HG03460 (cell line): ENCODE measurements around the gene KCNIP1.

Source experiments
- ATAC-seq: cut with Tn5 transposase; IDR thresholded peaks from one replicate; pipeline ENCODE4 v1.9.1; 2021; ENCODE audit not compliant: unreplicated experiment

KCNIP1 gene

DNA sequence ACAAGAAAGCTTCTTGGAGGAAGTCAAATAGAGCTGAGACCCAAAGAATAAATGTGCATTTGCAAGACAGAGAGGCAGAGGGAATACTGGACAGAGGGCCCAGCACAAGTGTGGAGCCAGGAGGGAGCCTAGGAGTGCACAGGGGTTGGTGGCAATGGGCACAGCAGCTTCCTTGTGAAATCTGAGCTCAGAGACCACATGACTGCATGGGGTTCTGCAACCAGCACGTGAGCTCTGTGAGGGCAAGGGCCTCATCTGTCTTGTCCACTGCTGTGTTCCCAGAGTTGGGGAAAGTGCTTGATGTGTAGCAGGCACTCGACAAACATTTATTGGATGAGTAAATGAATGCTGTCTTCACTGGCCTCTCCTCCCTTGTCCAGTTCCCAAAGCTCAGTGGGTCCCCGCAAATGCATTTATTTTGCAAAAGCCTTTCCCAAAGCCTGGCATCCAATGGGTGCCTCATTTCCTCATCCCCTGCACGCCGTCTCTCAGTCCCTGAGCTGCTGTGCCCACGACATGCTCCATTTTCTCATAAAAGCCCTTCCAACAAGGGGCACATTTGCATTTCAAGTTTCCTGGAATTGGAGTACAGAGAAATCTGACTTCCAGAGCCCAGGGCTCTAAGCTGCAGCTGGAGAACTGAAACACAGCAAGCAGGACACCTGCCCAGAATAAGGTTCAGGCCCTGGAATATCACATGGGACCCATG lies 58.5 kb downstream of the KCNIP1 start:
- ATAC-seq: no peak

DNA sequence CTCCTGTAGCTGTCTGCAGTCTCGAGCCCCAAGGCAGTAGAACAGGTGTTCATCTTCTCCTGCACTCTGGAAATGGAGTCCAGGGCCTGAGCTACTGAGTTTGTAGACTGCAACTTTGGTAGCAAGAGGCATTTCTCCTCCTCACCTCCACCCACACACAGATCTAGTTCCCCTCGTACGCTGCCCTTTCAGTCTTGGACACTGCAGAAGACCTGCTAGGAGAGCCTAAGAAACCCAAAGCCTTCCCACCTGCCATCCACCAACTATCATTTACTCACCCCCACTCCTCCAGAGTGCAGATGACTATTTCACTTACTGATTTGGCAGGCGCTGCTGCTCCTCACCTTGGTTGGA lies 59.0 kb downstream of the KCNIP1 start:
- ATAC-seq: no peak

DNA sequence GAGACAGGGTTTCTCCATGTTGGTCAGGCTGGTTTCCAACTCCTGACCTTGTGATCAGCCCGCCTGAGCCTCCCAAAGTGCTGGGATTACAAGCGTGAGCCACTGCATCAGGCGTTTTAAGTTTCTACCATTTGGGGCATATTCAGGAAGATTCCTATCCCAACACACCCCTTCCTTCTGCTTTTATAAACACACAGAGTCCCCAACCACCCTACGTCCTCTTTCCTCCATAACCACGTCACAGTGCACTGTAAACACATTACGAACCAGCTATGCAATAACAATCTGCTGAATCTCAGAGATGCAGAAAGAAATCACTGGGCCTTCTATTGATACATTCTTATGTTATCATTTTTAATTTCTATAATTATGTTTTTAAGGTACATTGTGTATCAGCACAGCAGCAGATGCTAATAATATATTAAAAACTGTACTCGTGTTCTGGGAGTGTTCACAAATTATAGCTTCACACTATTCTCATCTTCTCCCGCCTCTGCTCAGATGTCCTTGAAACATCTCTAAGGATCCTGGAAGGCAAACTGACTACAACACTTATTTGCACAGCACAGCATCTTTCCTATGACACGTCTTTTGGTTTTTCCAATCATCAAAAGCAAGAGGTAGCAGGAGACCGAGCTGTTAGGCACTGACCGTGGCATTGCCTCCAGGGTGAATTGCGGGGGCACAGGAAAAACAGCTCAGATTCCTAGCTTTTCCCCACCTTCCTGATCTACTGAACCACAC lies 60.2 kb downstream of the KCNIP1 start:
- no peak for ATAC-seq

DNA sequence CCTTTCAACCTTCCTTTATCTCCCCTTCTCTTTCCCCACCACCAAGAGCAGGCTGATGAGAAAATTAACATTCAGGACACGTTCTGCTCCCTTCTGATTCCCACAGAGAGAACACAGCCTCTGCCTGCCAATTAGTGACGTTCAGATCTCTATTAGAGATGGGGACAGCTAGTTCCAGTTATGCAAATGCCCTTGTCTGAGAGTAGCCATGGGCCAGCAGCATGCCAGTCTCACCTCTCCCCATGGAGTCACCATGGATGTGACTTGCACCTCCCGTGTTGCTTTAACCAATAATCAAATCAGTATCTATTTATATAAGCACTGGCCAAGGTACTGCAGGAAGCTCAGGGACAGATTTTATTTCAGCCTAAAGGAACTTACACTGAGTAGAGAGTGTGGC lies 61.3 kb downstream of the KCNIP1 start:
- ATAC-seq: no peak

DNA sequence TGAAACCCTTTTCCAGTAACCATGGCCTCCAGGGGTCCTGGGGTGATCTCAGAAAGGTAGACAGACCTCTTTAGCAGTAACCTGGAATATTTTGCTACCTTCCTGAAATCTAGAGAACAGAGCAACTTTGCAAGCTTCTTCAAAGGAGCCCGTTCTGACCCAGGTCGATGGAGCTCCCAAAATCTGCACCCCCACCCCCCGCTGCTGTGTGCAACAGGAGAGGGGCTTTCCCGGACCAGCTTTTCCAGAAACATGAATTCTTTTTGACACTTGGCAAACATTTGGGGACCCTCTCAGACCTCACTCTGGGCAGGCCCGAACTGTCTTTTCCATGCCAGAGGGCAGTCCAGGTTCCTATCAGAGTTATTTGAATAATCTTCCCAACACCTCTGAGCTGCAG lies 65.3 kb downstream of the KCNIP1 start:
- no peak for ATAC-seq

DNA sequence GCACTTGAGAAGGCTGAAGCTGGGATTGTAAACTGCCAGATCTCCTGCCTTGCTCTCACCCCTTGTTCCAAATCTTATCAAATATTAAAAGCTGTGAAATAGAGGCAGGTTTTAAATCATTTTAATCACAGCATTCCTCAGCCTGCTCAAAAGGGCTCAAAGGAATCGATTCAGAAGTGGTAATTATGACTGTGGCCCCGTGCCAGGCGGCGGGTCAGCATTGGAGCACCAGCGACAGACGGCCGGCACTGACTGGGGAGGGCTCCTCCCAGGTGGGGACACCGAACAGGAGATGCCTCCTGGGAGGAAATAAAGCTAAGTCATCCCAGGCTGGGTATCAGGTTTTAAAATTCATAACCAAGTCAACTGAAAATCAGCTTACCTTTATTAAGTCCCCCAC lies 66.7 kb downstream of the KCNIP1 start:
- no peak for ATAC-seq

DNA sequence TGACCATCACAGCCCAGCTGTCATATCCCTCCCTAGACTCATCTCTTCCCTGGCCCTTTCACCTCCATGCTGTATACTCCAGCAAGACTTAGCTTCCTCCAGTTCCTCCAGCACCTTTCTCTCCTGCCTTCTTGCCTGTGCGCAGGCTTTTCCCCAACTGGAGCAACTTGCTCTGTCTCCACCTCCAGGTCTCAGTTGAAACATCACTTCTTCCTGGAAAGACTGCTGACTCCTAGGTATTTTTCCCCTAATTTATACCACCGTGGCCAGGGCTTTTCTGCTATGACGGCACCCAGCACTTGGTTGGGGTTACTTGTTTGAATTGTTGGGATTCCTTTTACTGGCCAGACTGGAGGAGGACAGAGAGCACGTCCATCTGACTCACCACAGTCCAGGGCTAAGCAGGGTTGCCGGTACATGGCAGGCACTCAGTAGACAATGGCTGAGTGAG lies 67.5 kb downstream of the KCNIP1 start:
- no peak for ATAC-seq

DNA sequence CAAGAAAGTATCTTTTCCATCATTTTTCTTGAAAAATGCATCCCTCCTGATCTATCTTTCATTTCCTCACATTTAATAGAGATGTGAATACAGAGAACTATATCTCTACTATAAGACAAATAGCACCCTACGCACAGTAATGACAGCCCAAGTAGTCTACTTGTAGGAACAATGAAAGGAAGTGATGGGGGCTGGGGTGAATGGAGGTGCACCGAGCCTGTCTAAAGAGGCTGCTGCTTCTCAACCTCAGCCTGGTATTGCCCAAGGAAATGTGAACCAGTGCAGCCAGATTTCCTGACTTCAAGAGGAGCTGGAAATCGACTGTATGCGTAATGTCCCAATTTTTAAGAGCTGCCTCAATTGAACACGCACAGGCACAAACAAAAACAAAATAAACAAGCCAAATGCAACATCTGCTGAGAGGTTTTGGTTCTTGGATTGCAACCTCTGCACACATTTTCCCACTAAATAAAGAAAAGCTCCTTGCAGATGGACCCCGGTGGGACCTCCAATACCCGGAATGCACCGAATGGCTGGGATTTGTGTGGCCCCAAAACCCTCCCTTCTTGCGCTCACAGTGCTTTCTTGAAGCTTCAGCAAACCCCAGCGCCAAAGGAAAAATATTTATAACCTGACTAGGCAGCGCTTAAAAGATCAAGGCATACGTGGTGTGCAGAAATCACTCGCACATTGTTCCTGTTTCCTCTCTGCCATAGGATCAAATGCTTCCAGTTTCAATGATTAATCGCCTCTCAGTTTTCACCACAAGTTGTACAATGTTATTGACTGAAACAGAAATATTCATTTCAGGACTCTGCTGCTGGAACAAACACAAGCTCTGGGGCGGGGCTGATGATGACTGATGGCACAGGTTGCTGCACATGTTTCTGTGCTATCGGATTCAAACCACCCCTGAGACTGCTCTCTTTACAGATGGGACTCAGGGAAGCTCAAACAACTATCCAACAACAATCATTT lies 68.3 kb downstream of the KCNIP1 start:
- peak; percentile 89 for ATAC-seq

DNA sequence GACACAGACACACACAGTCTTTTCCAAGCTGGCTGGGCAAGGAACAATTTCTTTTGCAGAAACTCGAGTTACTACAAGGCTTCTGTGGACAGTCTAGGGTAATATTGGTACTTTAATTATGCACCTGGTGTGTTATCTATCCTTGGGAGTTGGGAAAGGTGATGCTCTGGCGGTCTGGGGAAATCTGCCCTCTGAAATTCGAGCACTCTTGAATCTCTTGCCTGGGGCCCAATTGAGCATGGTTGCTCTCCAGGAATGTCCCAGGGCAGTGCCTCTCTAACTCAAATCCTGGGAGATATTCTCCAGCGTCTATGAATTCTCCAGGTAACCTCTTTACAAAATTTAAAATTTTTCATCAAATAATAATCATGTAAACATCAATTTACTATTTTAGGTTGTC lies 69.3 kb downstream of the KCNIP1 start:
- ATAC-seq: no peak

DNA sequence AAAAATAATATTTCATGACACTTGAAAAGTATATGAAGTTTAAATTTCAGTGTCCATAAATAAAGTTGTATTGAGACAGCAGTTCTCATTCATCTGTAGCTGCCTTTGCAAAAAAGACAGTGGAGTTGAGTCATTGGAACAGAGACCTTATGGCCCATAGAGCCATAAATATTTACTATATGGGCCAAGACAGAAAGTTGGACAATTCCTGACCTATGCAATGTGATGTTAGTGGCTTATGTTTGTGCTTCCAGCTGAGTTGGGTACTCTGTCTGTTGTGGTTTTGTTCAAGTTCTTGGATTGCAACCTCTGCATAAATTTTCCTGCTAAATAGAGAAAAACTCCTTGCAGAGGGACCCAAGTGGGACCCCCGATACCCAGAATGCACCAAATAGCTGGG lies 69.8 kb downstream of the KCNIP1 start:
- no peak for ATAC-seq

DNA sequence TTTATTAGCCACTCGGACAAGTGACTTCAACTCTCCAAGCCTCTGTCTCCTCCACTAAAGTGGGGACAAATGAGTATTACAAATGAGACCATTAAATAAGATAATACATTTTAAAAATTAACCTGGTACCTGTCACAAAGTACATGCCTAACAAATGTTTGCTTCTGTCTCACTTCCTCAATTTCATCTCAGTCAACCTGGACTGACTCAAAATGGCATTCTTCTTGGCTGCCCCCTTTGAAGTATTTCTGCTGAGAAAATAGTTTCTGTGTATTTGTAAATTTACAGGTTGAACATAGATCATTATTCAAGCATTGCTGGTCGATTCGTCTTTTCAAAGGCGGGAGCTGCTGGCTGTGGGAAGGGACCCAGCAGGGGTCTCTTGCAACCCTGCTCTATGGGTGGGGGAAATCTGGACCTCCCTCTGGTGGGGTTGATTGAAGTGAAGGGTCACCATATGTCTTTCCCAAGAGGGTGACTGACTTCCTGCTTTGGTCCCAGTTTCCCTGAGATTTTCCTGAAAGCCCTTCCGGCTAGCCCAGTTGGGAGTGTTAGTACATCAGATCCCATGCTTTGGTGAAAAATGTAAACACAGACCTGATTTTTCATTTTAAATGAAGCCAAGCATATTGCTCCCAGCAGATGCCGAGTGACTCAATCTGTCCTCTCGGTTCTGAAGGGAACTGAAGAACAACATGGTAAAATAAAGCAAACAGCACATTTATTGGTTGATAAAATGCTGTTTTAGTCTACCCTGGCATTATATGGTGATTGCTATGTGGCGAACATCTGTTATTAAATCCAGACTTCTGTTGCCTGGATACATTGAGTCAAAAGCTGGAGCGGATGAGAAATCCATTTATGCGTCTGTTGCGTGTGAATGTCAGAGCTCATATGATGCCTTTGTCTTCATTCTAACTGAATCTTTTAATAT lies 73.0 kb downstream of the KCNIP1 start:
- ATAC-seq: no peak

DNA sequence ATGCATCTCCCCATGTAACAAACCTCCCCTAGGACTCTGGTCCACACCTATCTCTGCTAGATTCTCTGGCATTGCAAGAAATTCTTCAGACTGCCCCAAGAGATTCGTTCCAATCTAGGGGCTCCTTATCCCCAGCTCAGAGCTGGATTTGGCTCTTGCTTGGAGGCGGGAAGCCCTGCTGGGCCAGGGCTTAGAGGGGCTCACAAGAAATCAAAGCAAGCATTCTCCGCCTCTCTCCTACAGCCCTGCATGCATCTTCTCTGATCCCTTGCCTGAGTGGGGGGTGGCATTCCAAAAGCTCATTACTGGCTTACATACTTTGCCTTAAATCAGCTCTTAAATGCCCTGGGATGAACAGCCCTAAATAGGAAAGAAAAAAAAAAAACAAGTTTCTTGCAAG lies 75.8 kb downstream of the KCNIP1 start:
- no peak for ATAC-seq

DNA sequence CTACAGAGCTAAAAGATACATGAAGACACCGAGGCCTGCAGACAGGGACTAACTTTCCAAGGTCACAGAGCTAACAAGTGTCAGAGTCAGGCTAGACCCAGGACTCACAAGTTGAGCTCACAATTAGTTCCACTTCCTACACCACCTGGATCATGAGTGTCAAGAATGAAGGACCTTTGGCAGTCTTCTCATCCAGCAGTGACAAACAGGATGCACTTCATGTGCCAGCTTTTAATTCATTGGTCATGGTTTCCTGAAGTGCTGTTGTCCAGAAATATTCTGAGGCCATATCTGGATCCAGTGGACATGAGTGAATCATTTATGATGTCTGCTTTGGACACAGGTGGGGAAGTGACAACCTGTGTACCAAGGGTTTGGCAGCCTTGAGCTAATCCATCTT lies 77.4 kb downstream of the KCNIP1 start:
- ATAC-seq: no peak

DNA sequence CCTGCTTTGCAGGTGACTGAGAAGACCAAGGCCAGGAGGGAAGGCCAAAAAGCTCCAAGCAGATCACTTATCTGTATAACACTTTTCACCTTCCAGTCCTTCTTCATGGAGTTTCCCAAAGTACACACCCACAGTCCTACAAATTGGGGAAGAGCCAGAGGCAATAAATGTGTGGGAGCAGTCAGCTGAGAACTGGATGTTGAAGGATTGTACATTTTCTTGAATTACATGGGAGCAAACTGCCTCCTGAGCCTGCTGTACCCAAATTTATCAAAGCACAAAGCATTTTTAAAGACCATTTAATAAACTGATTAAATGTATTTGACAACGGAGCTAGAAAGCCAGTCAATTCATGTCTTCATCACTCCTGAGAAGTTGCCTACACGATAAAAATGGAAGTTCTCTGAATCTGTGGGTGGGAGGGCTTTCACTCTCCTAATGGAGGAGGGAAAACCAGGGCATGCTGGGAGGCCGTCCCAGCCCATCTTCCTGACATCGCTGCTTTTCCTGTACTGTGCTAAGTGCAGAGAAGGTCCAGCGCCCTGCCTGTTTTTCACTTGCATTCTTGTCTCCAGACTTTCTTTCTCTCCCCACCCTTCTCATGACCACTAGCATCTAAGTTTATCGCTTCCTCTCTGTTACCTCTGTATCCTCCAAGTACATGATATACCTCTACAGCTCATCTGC lies 79.0 kb downstream of the KCNIP1 start:
- ATAC-seq: no peak

DNA sequence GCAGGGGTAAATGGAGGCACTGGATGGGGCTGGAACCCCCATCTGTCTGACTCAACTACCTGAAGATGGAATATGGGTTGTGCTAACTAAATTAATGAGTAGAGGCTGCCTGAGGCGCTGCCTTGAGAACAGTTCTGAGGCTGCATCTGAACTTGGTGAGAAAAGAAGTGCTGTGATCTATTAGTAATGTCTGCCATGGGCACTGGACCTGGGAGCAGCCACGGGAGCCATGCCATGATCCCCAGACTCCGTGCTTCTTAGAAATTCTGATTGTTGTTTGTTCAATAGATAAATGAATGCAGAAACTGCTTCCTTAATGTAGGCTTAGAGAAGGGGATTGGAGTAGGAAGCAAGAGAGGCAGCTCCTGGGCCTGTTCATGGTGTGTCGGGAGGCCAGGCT lies 80.2 kb downstream of the KCNIP1 start:
- ATAC-seq: no peak

DNA sequence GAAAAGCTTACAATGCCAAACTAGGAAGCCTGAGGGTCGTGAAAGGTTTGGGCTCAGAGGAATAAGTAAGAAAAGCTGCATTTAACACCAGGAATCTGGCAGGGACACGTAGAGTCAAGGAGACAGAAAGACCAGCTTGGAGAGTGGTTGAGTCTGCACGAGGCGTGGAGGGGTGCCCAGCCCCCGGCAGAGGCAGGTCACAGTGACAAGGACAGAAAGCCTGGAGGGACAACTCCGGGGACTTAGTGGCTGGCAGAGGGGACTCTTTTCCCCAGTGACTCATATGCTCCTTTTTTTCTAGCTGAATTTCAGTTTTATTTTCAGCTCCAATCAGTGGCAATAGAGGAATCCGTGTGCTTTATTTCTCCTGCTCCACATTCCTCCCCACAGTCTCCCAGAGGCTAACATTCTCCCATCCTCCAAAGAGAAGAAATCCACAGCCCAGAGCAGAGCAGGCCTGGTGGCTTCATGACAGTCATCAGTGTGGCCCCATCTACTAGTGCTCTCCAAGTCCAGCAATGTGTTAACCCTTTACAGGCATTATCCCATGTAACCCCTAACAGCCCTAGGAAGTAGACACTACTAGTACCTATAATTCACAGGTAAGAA lies 80.7 kb downstream of the KCNIP1 start:
- ATAC-seq: no peak

DNA sequence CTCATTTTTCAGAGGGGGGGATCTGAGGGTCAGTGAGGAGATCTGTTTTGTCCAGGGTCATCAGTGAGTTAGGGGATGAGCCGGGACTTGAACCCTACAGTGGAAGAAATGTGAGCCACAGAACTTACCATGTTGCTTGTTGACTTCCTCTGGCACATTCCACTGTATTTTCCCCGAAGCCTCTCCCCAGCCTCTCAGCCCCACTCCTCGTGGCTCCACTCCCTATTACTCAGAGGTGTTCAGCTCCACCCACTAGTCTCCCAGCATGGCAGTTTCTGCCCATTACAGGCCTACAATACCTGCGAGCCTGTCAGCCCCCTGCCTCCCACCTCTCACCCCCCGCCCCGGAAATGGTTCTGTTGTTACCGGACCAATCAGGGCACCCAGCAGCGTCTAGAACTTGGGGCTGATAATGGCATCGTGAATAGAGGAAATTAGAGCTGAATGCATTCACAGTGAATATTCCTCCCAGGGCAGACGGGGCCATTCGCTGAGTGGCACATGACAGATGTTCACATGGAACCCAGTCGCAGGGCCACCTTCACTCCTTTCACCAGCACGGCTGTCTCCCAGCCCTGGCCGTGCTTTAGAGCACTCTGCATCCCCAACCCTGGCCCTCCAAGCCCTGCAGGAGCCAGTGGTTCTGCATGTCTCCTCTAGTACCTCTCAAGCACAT lies 81.6 kb downstream of the KCNIP1 start:
- ATAC-seq: no peak

DNA sequence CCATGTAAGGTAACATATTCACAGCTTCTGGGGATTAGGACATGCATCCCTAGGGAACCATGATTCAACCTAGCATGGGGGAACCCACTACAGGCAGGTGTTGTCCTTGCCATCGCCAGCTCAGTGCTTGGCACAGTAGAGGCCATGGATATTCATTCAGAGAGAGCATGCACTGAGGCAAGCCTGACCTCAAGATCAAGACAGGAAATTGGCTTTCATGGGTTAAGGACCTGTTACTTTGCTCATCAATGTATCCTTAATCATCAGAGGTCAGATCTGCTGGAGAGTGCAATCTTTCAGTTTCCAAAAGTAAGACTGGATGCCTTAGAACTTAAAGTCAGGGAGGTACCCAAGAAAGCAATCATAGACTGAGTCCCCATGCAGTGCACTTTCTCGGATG lies 84.0 kb downstream of the KCNIP1 start:
- ATAC-seq: no peak

DNA sequence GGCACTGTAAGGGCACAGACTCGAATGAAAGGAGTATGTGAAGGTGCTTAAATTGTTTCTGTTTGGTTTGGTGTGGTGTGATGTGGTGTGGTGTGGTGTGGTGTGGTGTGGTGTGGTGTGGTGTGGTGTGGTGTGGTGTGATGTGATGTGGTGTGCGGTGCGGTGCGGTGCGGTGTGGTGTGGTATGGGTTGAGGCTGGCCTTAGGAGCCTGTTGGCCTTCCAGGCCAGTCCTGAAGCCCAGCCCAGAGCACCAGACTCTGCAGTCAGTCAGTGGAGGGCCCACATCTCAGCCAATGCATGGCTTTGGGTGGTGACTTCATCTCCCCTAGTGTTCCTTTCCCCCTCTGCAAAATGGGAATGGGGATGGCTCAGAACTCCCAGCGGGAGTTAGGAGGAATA lies 85.8 kb downstream of the KCNIP1 start:
- ATAC-seq: no peak
